Glomerular endothelial cell (primary cell): ENCODE results near the gene KLF18. TPM values are rescaled to one million over a fixed set of nuclear protein-coding genes. Genes with fewer than 3 reads are reported as not detected.

Experiments used
- total RNA-seq: library from RNA; depleted of rRNA; stranded (reverse); fragments of >200 nt; gene quantifications from 2 replicates; pipeline ENCODE4 v1.2.3, GENCODE V29; 2015

The KLF18 gene
- total RNA-seq, 1 donor from 2014 or later = not detected

Other genes starting within 250 kb of the KLF18 start
- 0.88 TPM in 1 of 2 replicates, not detected in the other for gene ARTN, start 207.8 kb downstream of the KLF18 start, total RNA-seq
- 21.2 and 27.1 TPM in 2 replicates for gene IPO13, start 194.7 kb downstream of the KLF18 start, total RNA-seq
- 19.4 and 26.7 TPM in 2 replicates for gene DPH2, start 171.6 kb downstream of the KLF18 start, total RNA-seq
- gene ATP6V0B, start 166.7 kb downstream of the KLF18 start, total RNA-seq = 103 and 119 TPM in 2 replicates
- gene B4GALT2, start 162.4 kb downstream of the KLF18 start, total RNA-seq = 87.5 and 93.8 TPM in 2 replicates
- 0.97 and 5.7 TPM in 2 replicates for gene CCDC24, start 150.0 kb downstream of the KLF18 start, total RNA-seq
- gene SLC6A9, start 110.2 kb downstream of the KLF18 start, total RNA-seq = 0.15 and 1.5 TPM in 2 replicates
- gene KLF17, start 22.8 kb downstream of the KLF18 start, total RNA-seq = not detected in 2 replicates
- 48.3 and 48.4 TPM in 2 replicates for gene DMAP1, start 71.8 kb upstream of the KLF18 start, total RNA-seq
- gene ERI3, start 213.6 kb upstream of the KLF18 start, total RNA-seq = 48.7 and 50.6 TPM in 2 replicates